Stimulated activated CD4-positive, alpha-beta T cell treated with anti-CD3 and anti-CD28 coated beads, Interleukin-2, amount 100 ng/mL, for 4 hours (primary cell): Measurements from ENCODE around the gene MEMO1.

Source experiments
- DNase-seq: peaks from one replicate; pipeline ENCODE4 v3.0.0-alpha.2; 2020; ENCODE audit warnings: low read depth

MEMO1 gene

DNA sequence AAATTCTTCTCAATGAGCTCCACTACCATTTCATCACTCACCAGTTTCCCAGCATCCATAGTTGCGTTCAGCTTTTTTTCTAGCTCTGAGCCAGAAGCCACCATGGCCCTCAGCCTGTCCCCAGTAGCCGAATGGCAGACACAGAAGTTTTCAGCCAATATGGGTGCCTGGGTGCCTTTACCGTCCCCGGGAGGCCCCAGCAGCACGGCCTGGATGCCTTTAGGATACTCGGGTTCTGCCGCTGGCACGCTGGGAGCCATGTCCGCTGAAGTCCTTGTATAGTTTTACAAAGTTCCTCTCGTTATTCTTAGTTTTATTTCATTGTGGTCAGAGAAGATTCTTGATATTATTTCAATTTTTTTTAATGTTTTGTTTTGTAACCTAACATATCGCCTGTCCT lies 187.2 kb downstream of the MEMO1 start:
- DNase-seq = no peak

DNA sequence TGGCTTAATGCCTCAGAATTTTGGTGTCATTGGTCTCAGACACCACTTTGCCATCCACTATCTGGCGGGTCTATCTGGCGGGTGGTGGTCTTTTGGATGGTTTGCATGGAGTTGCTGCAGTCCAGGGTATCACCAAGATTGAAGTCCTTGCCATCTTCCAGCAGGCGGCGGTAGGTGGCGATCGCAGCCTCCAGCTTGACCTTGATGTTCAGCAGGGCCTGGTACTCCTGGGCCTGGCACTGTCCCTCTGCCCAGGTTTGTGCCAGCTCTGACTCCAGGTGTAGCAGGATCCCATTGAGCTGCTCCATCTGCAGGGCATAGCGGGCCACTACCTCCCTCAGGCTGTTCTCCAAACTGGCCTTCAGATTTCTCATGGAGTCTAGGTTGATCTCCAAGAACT lies 188.2 kb downstream of the MEMO1 start:
- no peak for DNase-seq
